HepG2 (cell line): Measurements from ENCODE around the gene C2orf92. TPM values are rescaled to one million over a fixed set of nuclear protein-coding genes. Genes with fewer than 3 reads are reported as not detected.
A peak's percentile ranks its signal among the peaks of the same experiment; 100 is the strongest.

Source experiments
- ATF1 ChIP-seq: IDR thresholded peaks from 2 replicates; pipeline ENCODE4 v1.6.1; 2016; ENCODE audit warnings: mild to moderate bottlenecking, control low read depth
- BATF2 ChIP-seq: sonication (generic); formaldehyde crosslinking; IDR thresholded peaks from 2 replicates; pipeline ENCODE4 v1.8.0; 2022; ENCODE audit warnings: mild to moderate bottlenecking, missing genetic modification reagents, moderate library complexity
- FOXA1 ChIP-seq, 2 experiments: fragments of 450-650 bp in 1 of 2; sonication (generic) in 1 of 2; formaldehyde crosslinking in 1 of 2; IDR thresholded peaks; 2 replicates each; pipeline versions ENCODE4 v1.4.0 to v1.6.1; 2016 to 2020; ENCODE audit warnings: missing genetic modification reagents in 1 of 2
- FOXP1 ChIP-seq, 2 experiments: fragments of 450-650 bp in 1 of 2; IDR thresholded peaks; 2 replicates each; pipeline ENCODE4 v1.6.1; 2017 to 2018; ENCODE audit warnings: antibody characterized with exemption in 1 of 2
- HMGA1 ChIP-seq: sonication (generic); formaldehyde crosslinking; conservative IDR thresholded peaks from 2 replicates; pipeline ENCODE4 v1.4.0; 2020; ENCODE audit warnings: missing genetic modification reagents
- MTA1 ChIP-seq: sonication (generic); formaldehyde crosslinking; IDR thresholded peaks from 2 replicates; pipeline ENCODE4 v1.4.0; 2020; ENCODE audit warnings: missing genetic modification reagents, mild to moderate bottlenecking, borderline replicate concordance
- NBN ChIP-seq: fragments of 450-650 bp; conservative IDR thresholded peaks from 2 replicates; pipeline ENCODE4 v1.6.1; 2017
- NFE2 ChIP-seq: sonication (generic); formaldehyde crosslinking; IDR thresholded peaks from 2 replicates; pipeline ENCODE4 v1.4.0; 2020; ENCODE audit warnings: missing genetic modification reagents
- PRPF4 ChIP-seq: fragments of 200-400 bp; formaldehyde crosslinking; IDR thresholded peaks from 2 replicates; pipeline ENCODE4 v1.6.1; 2016; ENCODE audit warnings: low read length, low read depth; ENCODE audit not compliant: poor library complexity, severe bottlenecking
- RBM39 ChIP-seq: fragments of 200-400 bp; formaldehyde crosslinking; IDR thresholded peaks from one replicate; pipeline ENCODE4 v1.6.1; 2018; ENCODE audit warnings: antibody characterized with exemption, mild to moderate bottlenecking, low read depth, low read length; ENCODE audit not compliant: poor library complexity, severe bottlenecking
- RXRB ChIP-seq: IDR thresholded peaks from 2 replicates; pipeline ENCODE4 v1.6.1; 2016; ENCODE audit warnings: borderline replicate concordance, missing genetic modification reagents, missing compliant biosample characterization
- SMC3 ChIP-seq: IDR thresholded peaks from 2 replicates; pipeline ENCODE4 v1.6.1; 2011; ENCODE audit warnings: low read length, improper control_type of control experiment
- TP53 ChIP-seq: sonication (generic); formaldehyde crosslinking; conservative IDR thresholded peaks from 2 replicates; pipeline ENCODE4 v1.4.0; 2020; ENCODE audit warnings: missing genetic modification reagents
- YEATS2 ChIP-seq: sonication (generic); formaldehyde crosslinking; IDR thresholded peaks from 2 replicates; pipeline ENCODE4 v1.4.0; 2020; ENCODE audit warnings: missing genetic modification reagents, borderline replicate concordance
- ZBTB7B ChIP-seq: sonication (generic); formaldehyde crosslinking; IDR thresholded peaks from 2 replicates; pipeline ENCODE4 v1.4.0; 2020; ENCODE audit warnings: missing genetic modification reagents
- ZMAT3 ChIP-seq: sonication (generic); formaldehyde crosslinking; conservative IDR thresholded peaks from 2 replicates; pipeline ENCODE4 v1.7.0; 2021; ENCODE audit warnings: missing genetic modification reagents
- ZNF124 ChIP-seq: sonication (generic); formaldehyde crosslinking; IDR thresholded peaks from 2 replicates; pipeline ENCODE4 v1.4.0; 2020; ENCODE audit warnings: missing genetic modification reagents
- ZNF281 ChIP-seq: sonication (generic); formaldehyde crosslinking; IDR thresholded peaks from 2 replicates; pipeline ENCODE4 v1.4.0; 2020; ENCODE audit warnings: missing genetic modification reagents, borderline replicate concordance
- ZNF367 ChIP-seq: sonication (generic); formaldehyde crosslinking; IDR thresholded peaks from 2 replicates; pipeline ENCODE4 v1.4.0; 2020; ENCODE audit warnings: missing genetic modification reagents, borderline replicate concordance
- ZNF574 ChIP-seq: sonication (generic); formaldehyde crosslinking; IDR thresholded peaks from 2 replicates; pipeline ENCODE4 v1.4.0; 2020; ENCODE audit warnings: missing genetic modification reagents
- ZNF773 ChIP-seq: sonication (generic); formaldehyde crosslinking; IDR thresholded peaks from 2 replicates; pipeline ENCODE4 v1.4.0; 2020; ENCODE audit warnings: missing genetic modification reagents, borderline replicate concordance
- ZNF780A ChIP-seq: sonication (generic); formaldehyde crosslinking; IDR thresholded peaks from 2 replicates; pipeline ENCODE4 v1.8.0; 2022; ENCODE audit warnings: mild to moderate bottlenecking, missing genetic modification reagents, moderate library complexity
- ZNF790 ChIP-seq: sonication (generic); formaldehyde crosslinking; IDR thresholded peaks from 2 replicates; pipeline ENCODE4 v1.8.0; 2022; ENCODE audit warnings: missing genetic modification reagents, mild to moderate bottlenecking, borderline replicate concordance
- polyA plus RNA-seq, 8 experiments: library from polyadenylated mRNA; depleted of rRNA in 3 of 8; stranded (reverse) in 7 of 8; unstranded in 1 of 8; fragments of >200 nt; fragmentation: Illumina TruSeq in 4 of 8; extraction: Trizol in 4 of 8; gene quantifications; 2 replicates each; pipeline versions ENCODE4 v1.2.1 to v1.2.3, GENCODE V29; 2011 to 2016; ENCODE audit warnings: low read depth in 4 of 8, missing spikeins in 1 of 8, mixed read lengths in 1 of 8; ENCODE audit not compliant: insufficient read depth in 1 of 8
- total RNA-seq, 5 experiments: library from RNA; depleted of rRNA; stranded (reverse); fragments of >200 nt; fragmentation: Illumina TruSeq; extraction: Trizol; gene quantifications; 2 replicates each; pipeline ENCODE4 v1.2.3, GENCODE V29; 2016; ENCODE audit warnings: low read depth in 1 of 5

Gene C2orf92
- total and polyA plus RNA-seq, 2 of the 13 experiments (the other 11 are each of a cell fraction or from before 2014, with no cell fraction given): 4.9 to 5.0 TPM

GRCh38 chr2:97697252-97698235 lies 28.0 kb downstream of the C2orf92 start (continued):
- no peak for TF ChIP-seq ZNF281 (CRISPR knock-in tag)
- peak; percentile 41; the same call in 1 of the 2 replicates for TF ChIP-seq RXRB (CRISPR knock-in tag)
- no peak for TF ChIP-seq ZBTB7B (CRISPR knock-in tag)
- TF ChIP-seq SMC3: peak; percentile 100
- no peak for TF ChIP-seq TP53 (CRISPR knock-in tag)
- TF ChIP-seq MTA1: no peak
- no peak for TF ChIP-seq NFE2 (CRISPR knock-in tag)
- TF ChIP-seq ZNF780A (CRISPR knock-in tag): no peak
- no peak for TF ChIP-seq BATF2 (CRISPR knock-in tag)
- no peak for TF ChIP-seq ZNF773 (CRISPR knock-in tag)
- TF ChIP-seq ZNF790: no peak
- no peak for TF ChIP-seq PRPF4
- no peak for TF ChIP-seq NBN
- no peak for TF ChIP-seq YEATS2 (CRISPR knock-in tag)
- no peak for TF ChIP-seq ATF1 (CRISPR knock-in tag)
- no peak for TF ChIP-seq FOXA1 (IDR thresholded peaks at IDR 0.05)
- TF ChIP-seq FOXA1 (CRISPR knock-in tag; IDR thresholded peaks at IDR 0.05): no peak
- TF ChIP-seq RBM39: no peak
- 0 out of 2 replicates have a peak, but pooled peaks have one; percentile 37 for TF ChIP-seq ZNF574 (CRISPR knock-in tag)
- TF ChIP-seq FOXP1 (IDR thresholded peaks at IDR 0.05): no peak
- TF ChIP-seq FOXP1 (CRISPR knock-in tag; IDR thresholded peaks at IDR 0.05): no peak
- no peak for TF ChIP-seq ZNF124
- TF ChIP-seq HMGA1 (CRISPR knock-in tag): no peak
- 0 out of 2 replicates have a peak, but pooled peaks have one; percentile 29 for TF ChIP-seq ZMAT3
- TF ChIP-seq ZNF367 (CRISPR knock-in tag): no peak
